PFSK-1 (cell line): ENCODE measurements around the gene NUDT8.

Experiments
- POLR2AphosphoS5 ChIP-seq: IDR thresholded peaks from 2 replicates; pipeline ENCODE4 v1.6.1; 2012; ENCODE audit warnings: low read depth, mild to moderate bottlenecking, control low read depth, low read length, moderate library complexity
- SIN3A ChIP-seq: IDR thresholded peaks from 2 replicates; pipeline ENCODE4 v1.6.1; 2012; ENCODE audit warnings: mild to moderate bottlenecking, low read length, moderate library complexity, borderline replicate concordance; ENCODE audit not compliant: insufficient read depth
- TAF1 ChIP-seq: IDR thresholded peaks from 2 replicates; pipeline ENCODE4 v1.6.1; 2012; ENCODE audit warnings: low read length, control low read depth, borderline replicate concordance; ENCODE audit not compliant: insufficient read depth

DNA sequence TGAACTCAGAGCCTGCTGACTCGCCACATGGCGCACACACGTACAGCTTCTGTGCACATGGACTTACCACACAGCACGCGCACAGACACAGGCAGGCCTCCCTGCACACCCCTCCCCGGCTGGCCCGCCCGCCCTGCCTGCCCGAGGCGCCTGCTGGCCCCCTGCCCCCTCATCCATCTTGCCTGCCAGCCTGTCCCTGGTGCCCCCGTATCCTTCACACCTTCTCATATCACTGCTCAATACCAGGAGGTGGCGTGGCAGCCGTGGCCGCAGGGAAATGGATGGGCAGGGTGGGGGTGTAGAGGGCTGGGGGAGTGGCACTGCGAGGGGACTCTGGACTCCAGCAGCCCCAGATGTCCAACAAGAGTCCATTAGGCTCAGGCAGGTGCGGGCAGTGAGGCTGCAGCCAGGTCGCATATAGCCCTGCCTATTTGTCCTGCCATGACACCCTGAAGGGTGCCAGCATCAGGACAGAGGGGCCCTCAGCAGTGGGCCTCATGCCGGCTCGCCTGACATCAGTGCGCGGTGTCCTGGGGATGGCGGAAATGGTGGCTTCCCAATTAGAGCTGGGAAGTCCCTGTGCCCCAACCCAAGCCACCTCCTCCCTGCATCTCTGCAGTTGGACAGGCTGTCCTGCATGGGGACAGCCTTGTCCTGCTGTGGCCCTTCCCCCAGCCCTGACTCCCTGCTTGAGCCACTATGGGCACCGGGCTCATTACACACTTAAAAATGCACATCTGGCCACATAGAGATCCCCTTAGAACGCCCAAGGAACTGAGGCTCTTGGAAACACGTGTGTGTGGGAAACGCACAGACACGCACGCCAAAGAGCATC is 11.8 kb upstream of the NUDT8 start:
- TF ChIP-seq TAF1 (no peak), POLR2AphosphoS5 (no peak), SIN3A (no peak)
